HepG2 (cell line): ENCODE measurements around the gene WDR59. TPM values are rescaled to one million over a fixed set of nuclear protein-coding genes. Genes with fewer than 3 reads are reported as not detected.

Source experiments
- ATAC-seq: fragments of 200-7000 bp; cut with Tn5 transposase; 3 replicates; pipeline ENCODE4 v1.9.1; 2020; ENCODE audit warnings: mild to moderate bottlenecking, moderate library complexity
- BruUV-seq: library from RNA; stranded (reverse); fragments of 400-500 nt; replicated peaks from 2 replicates; lab custom pipeline; 2021; lab: Mats Ljungman, UMichigan
- CTCF ChIA-PET: fragments of 300-600 bp; formaldehyde crosslinking; extraction: SDS; loops from one replicate; lab custom pipeline; 2021; ENCODE audit warnings: low total read pairs, inconsistent platforms, low intra/inter-chr PET ratio; lab: Yijun Ruan, JAX
- POLR2A ChIA-PET: fragments of 350-600 bp; sonication (Branson Sonifier 250); formaldehyde crosslinking; loops from one replicate; lab custom pipeline; 2020; ENCODE audit warnings: antibody characterized with exemption, inconsistent platforms; lab: Yijun Ruan, JAX
- DNase-seq: peaks from one replicate; pipeline ENCODE4 v3.0.0-alpha.2; 2015; ENCODE audit warnings: low spot score
- FAIRE-seq: peaks from 3 replicates; lab custom pipeline; 2011; peaks lifted over from hg19 to GRCh38; lab: Jason Lieb, UNC
- H2AFZ ChIP-seq: one replicate; pipeline ENCODE4 v1.6.1; 2011; ENCODE audit warnings: low read length, inconsistent platforms
- H3K27ac ChIP-seq: fragments of 300-600 bp; 3 replicates; pipeline ENCODE4 v1.8.0; 2011; ENCODE audit warnings: mixed run types, mild to moderate bottlenecking, mixed read lengths, low read length, inconsistent platforms; ENCODE audit not compliant: insufficient read depth; ENCODE audit errors: extremely low read length
- H3K27me3 ChIP-seq, 2 experiments: fragments of 200-600 bp in 1 of 2; 2 replicates in 1 of 2; 3 replicates in 1 of 2; pipeline versions ENCODE4 v1.6.0 to v1.8.0; 2011; ENCODE audit warnings: low read length in 2 of 2, mild to moderate bottlenecking in 2 of 2, moderate library complexity in 2 of 2, inconsistent platforms in 1 of 2; ENCODE audit not compliant: insufficient read depth in 2 of 2, control insufficient read depth in 1 of 2
- H3K36me3 ChIP-seq, 2 experiments: fragments of 200-600 bp in 1 of 2; replicated peaks in 1 of 2; 2 replicates in 1 of 2; 3 replicates in 1 of 2; pipeline versions ENCODE4 v1.5.1 to v1.8.0; 2011; ENCODE audit warnings: low read length in 2 of 2, inconsistent platforms in 1 of 2; ENCODE audit not compliant: insufficient read depth in 2 of 2, control insufficient read depth in 1 of 2
- H3K4me1 ChIP-seq: 2 replicates; pipeline ENCODE4 v1.5.1; 2012; ENCODE audit warnings: low read length, inconsistent platforms; ENCODE audit not compliant: insufficient read depth
- H3K4me2 ChIP-seq: 2 replicates; pipeline ENCODE4 v1.6.0; 2011; ENCODE audit warnings: low read depth, low read length, inconsistent platforms
- H3K4me3 ChIP-seq, 3 experiments: fragments of 200-600 bp in 1 of 3; sonication (generic), shearing (Covaris generic) in 1 of 3; replicated peaks in 1 of 3; 2 replicates each; pipeline ENCODE4 v1.5.1; 2011 to 2016; ENCODE audit warnings: low read length in 3 of 3, inconsistent platforms in 2 of 3, low read depth in 2 of 3, mild to moderate bottlenecking in 2 of 3, control low read depth in 1 of 3, mixed read lengths in 1 of 3; ENCODE audit not compliant: insufficient read depth in 1 of 3
- H3K79me2 ChIP-seq: one replicate; pipeline ENCODE4 v1.6.1; 2011; ENCODE audit warnings: low read length, inconsistent platforms; ENCODE audit not compliant: insufficient read depth
- H3K9ac ChIP-seq: 2 replicates; pipeline ENCODE4 v1.6.0; 2011; ENCODE audit warnings: mild to moderate bottlenecking, low read depth, low read length, inconsistent platforms; ENCODE audit not compliant: insufficient read depth
- H3K9me3 ChIP-seq: 2 replicates; pipeline ENCODE4 v1.5.1; 2012; ENCODE audit warnings: mild to moderate bottlenecking, low read length
- H4K20me1 ChIP-seq: 2 replicates; pipeline ENCODE4 v1.6.0; 2011; ENCODE audit warnings: inconsistent platforms, mild to moderate bottlenecking, low read length, moderate library complexity; ENCODE audit not compliant: insufficient read depth
- ADNP ChIP-seq: sonication (generic); formaldehyde crosslinking; IDR thresholded peaks from 2 replicates; pipeline ENCODE4 v1.4.0; 2020; ENCODE audit warnings: missing genetic modification reagents
- NFYB ChIP-seq: sonication (generic); formaldehyde crosslinking; IDR thresholded peaks from 2 replicates; pipeline ENCODE4 v1.4.0; 2020; ENCODE audit warnings: missing genetic modification reagents
- PRPF4 ChIP-seq: fragments of 200-400 bp; formaldehyde crosslinking; IDR thresholded peaks from 2 replicates; pipeline ENCODE4 v1.6.1; 2016; ENCODE audit warnings: low read length, low read depth; ENCODE audit not compliant: poor library complexity, severe bottlenecking
- ZBTB33 ChIP-seq: sonication (generic); formaldehyde crosslinking; IDR thresholded peaks from 2 replicates; pipeline ENCODE4 v1.4.0; 2020; ENCODE audit warnings: missing genetic modification reagents
- ZBTB38 ChIP-seq: sonication (generic); formaldehyde crosslinking; IDR thresholded peaks from 2 replicates; pipeline ENCODE4 v1.5.1; 2020; ENCODE audit warnings: mild to moderate bottlenecking, missing genetic modification reagents
- ZMYM3 ChIP-seq: sonication (generic); formaldehyde crosslinking; IDR thresholded peaks from 2 replicates; pipeline ENCODE4 v1.5.1; 2020; ENCODE audit warnings: mild to moderate bottlenecking, missing genetic modification reagents
- ZNF460 ChIP-seq: sonication (generic); formaldehyde crosslinking; IDR thresholded peaks from 2 replicates; pipeline ENCODE4 v1.5.1; 2020; ENCODE audit warnings: missing genetic modification reagents, mild to moderate bottlenecking, borderline replicate concordance
- ZNF761 ChIP-seq: sonication (generic); formaldehyde crosslinking; conservative IDR thresholded peaks from 2 replicates; pipeline ENCODE4 v1.4.0; 2020; ENCODE audit warnings: mild to moderate bottlenecking, missing genetic modification reagents
- ZNF782 ChIP-seq: sonication (generic); formaldehyde crosslinking; IDR thresholded peaks from 2 replicates; pipeline ENCODE4 v1.4.0; 2020; ENCODE audit warnings: missing genetic modification reagents, mild to moderate bottlenecking, borderline replicate concordance
- ZSCAN5A ChIP-seq: sonication (generic); formaldehyde crosslinking; IDR thresholded peaks from 2 replicates; pipeline ENCODE4 v1.8.0; 2022; ENCODE audit warnings: mild to moderate bottlenecking, missing genetic modification reagents, borderline replicate concordance
- WGBS: methylation state at CpG from one replicate; pipeline ENCODE4 v1.1.6; 2017; ENCODE audit warnings: low lambda C conversion rate; 5-methylcytosine and 5-hydroxymethylcytosine counted together
- in situ Hi-C: cut with HindIII; loops from 2 replicates; pipeline ENCODE4 v1.10.0; 2017; ENCODE audit warnings: low pct_unique_long_range_greater_than_20kb; ENCODE audit not compliant: extremely low pct_ligation_motif_present
- intact Hi-C: fragments of 100-400 bp; cut with micrococcal nuclease; formaldehyde crosslinking; loops from one replicate; pipeline ENCODE4 v1.10.0; 2022; ENCODE audit not compliant: unreplicated experiment
- polyA plus RNA-seq, 8 experiments: library from polyadenylated mRNA; depleted of rRNA in 3 of 8; stranded (reverse) in 7 of 8; unstranded in 1 of 8; fragments of >200 nt; fragmentation: Illumina TruSeq in 4 of 8; extraction: Trizol in 4 of 8; gene quantifications; 2 replicates each; pipeline versions ENCODE4 v1.2.1 to v1.2.3, GENCODE V29; 2011 to 2016; ENCODE audit warnings: low read depth in 4 of 8, missing spikeins in 1 of 8, mixed read lengths in 1 of 8; ENCODE audit not compliant: insufficient read depth in 1 of 8
- total RNA-seq, 5 experiments: library from RNA; depleted of rRNA; stranded (reverse); fragments of >200 nt; fragmentation: Illumina TruSeq; extraction: Trizol; gene quantifications; 2 replicates each; pipeline ENCODE4 v1.2.3, GENCODE V29; 2016; ENCODE audit warnings: low read depth in 1 of 5
- TF ChIP-seq, protein P1 (sequence below): sonication (generic); formaldehyde crosslinking; conservative IDR thresholded peaks from 2 replicates; pipeline ENCODE4 v1.8.0; 2022; ENCODE audit warnings: mild to moderate bottlenecking, moderate library complexity, missing genetic modification reagents
- TF ChIP-seq, protein P2 (sequence below): sonication (generic); formaldehyde crosslinking; IDR thresholded peaks from 2 replicates; pipeline ENCODE4 v1.5.1; 2020; ENCODE audit warnings: mild to moderate bottlenecking, missing genetic modification reagents, moderate library complexity
- TF ChIP-seq, protein P3 (sequence below): sonication (generic); formaldehyde crosslinking; IDR thresholded peaks from 2 replicates; pipeline ENCODE4 v1.5.0; 2020; ENCODE audit warnings: missing genetic modification reagents

The WDR59 gene
- total and polyA plus RNA-seq, 2 of the 13 experiments (the other 11 are each of a cell fraction or from before 2014, with no cell fraction given): 65.2 to 306 TPM

DNA sequence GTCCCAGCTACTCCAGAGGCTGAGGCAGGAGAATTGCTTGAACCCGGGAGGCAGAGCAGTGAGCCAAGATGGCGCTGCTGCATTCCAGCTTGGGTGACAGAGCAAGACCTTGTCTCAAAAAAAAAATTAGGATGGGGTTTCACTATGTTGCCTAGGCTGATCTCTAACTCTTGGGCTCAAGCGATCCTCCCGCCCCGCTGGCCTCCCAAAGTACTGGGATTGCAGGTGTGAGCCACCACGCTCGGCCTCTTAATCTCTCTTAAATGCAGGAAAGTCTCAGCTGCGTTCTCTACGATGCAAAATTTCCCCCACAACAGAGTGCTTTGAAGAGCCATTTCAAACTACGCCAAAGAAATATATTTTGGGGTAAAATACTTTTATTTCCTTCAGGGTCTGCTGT lies 5.9 kb upstream of the WDR59 start:
- Histone ChIP-seq H3K36me3 (no peaks in the 10 kb centered on the region), H3K9ac (peak overlapping the region; percentile 86), H4K20me1 (no peaks in the 10 kb centered on the region), H3K4me3 (peak overlapping the region in 2 of 3 experiments; percentile 19 to 27; a peak in 1 of 6 replicates), H3K27me3 (no peaks in the 10 kb centered on the region), H3K9me3 (no peaks in the 10 kb centered on the region), H3K79me2 (no peaks in the 10 kb centered on the region), H2AFZ (no peak overlapping the region), H3K4me2 (peak overlapping the region; percentile 98), H3K27ac (peak overlapping the region; percentile 98), H3K4me1 (peaks cover 98% of the 10 kb centered on the region)
- no peak for FAIRE-seq
- BruUV-seq: no TSS peak
- intact Hi-C loops (loop anchor here (2.0 kb wide), 1 partner anchor 80 kb away; no protein-coding TSS in a partner anchor), in situ Hi-C loops (loop anchor here (10.0 kb wide), 1 partner anchor 114 kb away; no protein-coding TSS in a partner anchor)
- POLR2A ChIA-PET: interaction anchor here (1.2 to 2.8 kb wide), 3 partner anchors 12 to 126 kb away, joined by 4 to 13 read pairs (median 8); partner anchors contain the start of gene LDHD
- DNase-seq: no peak
- CTCF ChIA-PET: no interaction called here
- WGBS: 88% methylated on average over 10 of the region's 10 CpGs
- no peak for ATAC-seq
- peak; percentile 53; the same call in 1 of the 2 replicates for TF ChIP-seq ADNP (CRISPR knock-in tag)
- TF ChIP-seq, protein P1, sequence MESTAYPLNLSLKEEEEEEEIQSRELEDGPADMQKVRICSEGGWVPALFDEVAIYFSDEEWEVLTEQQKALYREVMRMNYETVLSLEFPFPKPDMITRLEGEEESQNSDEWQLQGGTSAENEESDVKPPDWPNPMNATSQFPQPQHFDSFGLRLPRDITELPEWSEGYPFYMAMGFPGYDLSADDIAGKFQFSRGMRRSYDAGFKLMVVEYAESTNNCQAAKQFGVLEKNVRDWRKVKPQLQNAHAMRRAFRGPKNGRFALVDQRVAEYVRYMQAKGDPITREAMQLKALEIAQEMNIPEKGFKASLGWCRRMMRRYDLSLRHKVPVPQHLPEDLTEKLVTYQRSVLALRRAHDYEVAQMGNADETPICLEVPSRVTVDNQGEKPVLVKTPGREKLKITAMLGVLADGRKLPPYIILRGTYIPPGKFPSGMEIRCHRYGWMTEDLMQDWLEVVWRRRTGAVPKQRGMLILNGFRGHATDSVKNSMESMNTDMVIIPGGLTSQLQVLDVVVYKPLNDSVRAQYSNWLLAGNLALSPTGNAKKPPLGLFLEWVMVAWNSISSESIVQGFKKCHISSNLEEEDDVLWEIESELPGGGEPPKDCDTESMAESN: 0 out of 2 replicates have a peak, but pooled peaks have one; percentile 12
- no peak for TF ChIP-seq ZMYM3 (CRISPR knock-in tag)
- TF ChIP-seq ZNF782 (CRISPR knock-in tag): 0 out of 2 replicates have a peak, but pooled peaks have one; percentile 74
- 0 out of 2 replicates have a peak, but pooled peaks have one; percentile 14 for TF ChIP-seq ZNF761 (CRISPR knock-in tag)
- TF ChIP-seq ZBTB33: peak; percentile 11; the same call in 1 of the 2 replicates
- TF ChIP-seq, protein P2, sequence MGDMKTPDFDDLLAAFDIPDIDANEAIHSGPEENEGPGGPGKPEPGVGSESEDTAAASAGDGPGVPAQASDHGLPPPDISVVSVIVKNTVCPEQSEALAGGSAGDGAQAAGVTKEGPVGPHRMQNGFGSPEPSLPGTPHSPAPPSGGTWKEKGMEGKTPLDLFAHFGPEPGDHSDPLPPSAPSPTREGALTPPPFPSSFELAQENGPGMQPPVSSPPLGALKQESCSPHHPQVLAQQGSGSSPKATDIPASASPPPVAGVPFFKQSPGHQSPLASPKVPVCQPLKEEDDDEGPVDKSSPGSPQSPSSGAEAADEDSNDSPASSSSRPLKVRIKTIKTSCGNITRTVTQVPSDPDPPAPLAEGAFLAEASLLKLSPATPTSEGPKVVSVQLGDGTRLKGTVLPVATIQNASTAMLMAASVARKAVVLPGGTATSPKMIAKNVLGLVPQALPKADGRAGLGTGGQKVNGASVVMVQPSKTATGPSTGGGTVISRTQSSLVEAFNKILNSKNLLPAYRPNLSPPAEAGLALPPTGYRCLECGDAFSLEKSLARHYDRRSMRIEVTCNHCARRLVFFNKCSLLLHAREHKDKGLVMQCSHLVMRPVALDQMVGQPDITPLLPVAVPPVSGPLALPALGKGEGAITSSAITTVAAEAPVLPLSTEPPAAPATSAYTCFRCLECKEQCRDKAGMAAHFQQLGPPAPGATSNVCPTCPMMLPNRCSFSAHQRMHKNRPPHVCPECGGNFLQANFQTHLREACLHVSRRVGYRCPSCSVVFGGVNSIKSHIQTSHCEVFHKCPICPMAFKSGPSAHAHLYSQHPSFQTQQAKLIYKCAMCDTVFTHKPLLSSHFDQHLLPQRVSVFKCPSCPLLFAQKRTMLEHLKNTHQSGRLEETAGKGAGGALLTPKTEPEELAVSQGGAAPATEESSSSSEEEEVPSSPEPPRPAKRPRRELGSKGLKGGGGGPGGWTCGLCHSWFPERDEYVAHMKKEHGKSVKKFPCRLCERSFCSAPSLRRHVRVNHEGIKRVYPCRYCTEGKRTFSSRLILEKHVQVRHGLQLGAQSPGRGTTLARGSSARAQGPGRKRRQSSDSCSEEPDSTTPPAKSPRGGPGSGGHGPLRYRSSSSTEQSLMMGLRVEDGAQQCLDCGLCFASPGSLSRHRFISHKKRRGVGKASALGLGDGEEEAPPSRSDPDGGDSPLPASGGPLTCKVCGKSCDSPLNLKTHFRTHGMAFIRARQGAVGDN: peak; percentile 59
- TF ChIP-seq NFYB: no peak
- TF ChIP-seq ZSCAN5A (CRISPR knock-in tag): peak; percentile 11; the same call in 1 of the 2 replicates
- TF ChIP-seq ZNF460 (CRISPR knock-in tag): peak; percentile 87; the same call in 1 of the 2 replicates
- TF ChIP-seq PRPF4: peak; percentile 72
- peak; percentile 87 for TF ChIP-seq ZBTB38 (CRISPR knock-in tag)
- TF ChIP-seq, protein P3, sequence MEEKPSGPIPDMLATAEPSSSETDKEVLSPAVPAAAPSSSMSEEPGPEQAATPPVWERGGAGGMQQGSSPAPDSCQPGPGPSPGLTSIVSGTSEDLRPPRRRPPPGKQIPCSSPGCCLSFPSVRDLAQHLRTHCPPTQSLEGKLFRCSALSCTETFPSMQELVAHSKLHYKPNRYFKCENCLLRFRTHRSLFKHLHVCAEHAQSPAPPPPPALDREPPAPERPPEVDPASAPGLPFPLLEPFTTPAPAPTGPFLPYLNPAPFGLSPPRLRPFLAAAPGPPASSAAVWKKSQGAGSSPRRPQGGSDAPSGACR (CRISPR knock-in tag): 0 out of 2 replicates have a peak, but pooled peaks have one; percentile 15
